Stimulated activated effector memory CD8-positive, alpha-beta T cell treated with anti-CD3 and anti-CD28 coated beads, Interleukin-12 subunit alpha, Interleukin-12 subunit beta, amount 100 ng/mL, for 72 hours (primary cell): ENCODE measurements around the gene DCDC2B.

Experiments
- ATAC-seq: fragments of 150-1000 bp; cut with Tn5 transposase; 2 replicates; pipeline ENCODE4 v1.10.0; 2021
- DNase-seq, 2 donors: peaks; one replicate each; pipeline ENCODE4 v3.0.0; 2021 to 2022; ENCODE audit warnings: low spot score in 2 of 2
- H3K27ac Mint-ChIP-seq: one replicate; pipeline ENCODE4 v1.8.0; 2022; ENCODE audit warnings: mild to moderate bottlenecking, mixed read lengths
- H3K36me3 Mint-ChIP-seq: one replicate; pipeline ENCODE4 v1.8.0; 2022; ENCODE audit warnings: mild to moderate bottlenecking, mixed read lengths
- H3K4me1 Mint-ChIP-seq: one replicate; pipeline ENCODE4 v1.8.0; 2022; ENCODE audit warnings: mixed read lengths
- H3K4me3 Mint-ChIP-seq: one replicate; pipeline ENCODE4 v1.8.0; 2022; ENCODE audit warnings: mild to moderate bottlenecking, mixed read lengths
- H3K9me3 Mint-ChIP-seq: one replicate; pipeline ENCODE4 v1.8.0; 2022; ENCODE audit warnings: mixed read lengths

The DCDC2B gene

GRCh38 chr1:32232558-32233304, 23.8 kb downstream of the DCDC2B start:
- ATAC-seq (no peak), DNase-seq (no peak)
- H3K4me1 Mint-ChIP-seq = peaks cover 3% of the 10 kb centered on the region
- H3K9me3 Mint-ChIP-seq = no peaks in the 10 kb centered on the region
- peaks cover 50% of the 10 kb centered on the region for H3K36me3 Mint-ChIP-seq
- no peak overlapping the region for H3K4me3 Mint-ChIP-seq
- H3K27ac Mint-ChIP-seq = peak overlapping the region; percentile 26

GRCh38 chr1:32234792-32235191, 25.9 kb downstream of the DCDC2B start:
- Mint-ChIP-seq H3K4me1 (no peaks in the 10 kb centered on the region), H3K27ac (no peak overlapping the region), H3K4me3 (no peak overlapping the region), H3K9me3 (no peaks in the 10 kb centered on the region), H3K36me3 (peaks cover 29% of the 10 kb centered on the region)
- ATAC-seq (no peak), DNase-seq (no peak)

GRCh38 chr1:32239337-32239736, 30.4 kb downstream of the DCDC2B start:
- no peak for ATAC-seq
- DNase-seq = no peak
- Mint-ChIP-seq H3K9me3 (no peaks in the 10 kb centered on the region), H3K4me3 (peak overlapping the region; percentile 83), H3K4me1 (peaks cover 15% of the 10 kb centered on the region), H3K27ac (no peak overlapping the region), H3K36me3 (no peaks in the 10 kb centered on the region)

- Mint-ChIP-seq H3K4me1 (peaks cover 15% of the 10 kb centered on the region), H3K36me3 (no peaks in the 10 kb centered on the region), H3K4me3 (peak overlapping the region; percentile 83), H3K9me3 (no peaks in the 10 kb centered on the region), H3K27ac (no peak overlapping the region)
- DNase-seq (no peak), ATAC-seq (no peak)
Observed at GRCh38 chr1:32239790-32240139, 30.9 kb downstream of the DCDC2B start.

- peak in 1 of 2 donors; percentile 73 for DNase-seq
- Mint-ChIP-seq H3K4me1 (peaks cover 15% of the 10 kb centered on the region), H3K27ac (peak overlapping the region; percentile 23), H3K4me3 (peak overlapping the region; percentile 83), H3K9me3 (no peaks in the 10 kb centered on the region), H3K36me3 (no peaks in the 10 kb centered on the region)
- ATAC-seq = peak; percentile 75
Observed at GRCh38 chr1:32240140-32240951, 31.5 kb downstream of the DCDC2B start.

GRCh38 chr1:32241001-32241763, 32.3 kb downstream of the DCDC2B start:
- Mint-ChIP-seq H3K36me3 (no peaks in the 10 kb centered on the region), H3K4me1 (peaks cover 15% of the 10 kb centered on the region), H3K9me3 (no peaks in the 10 kb centered on the region), H3K4me3 (peak overlapping the region; percentile 83), H3K27ac (peak overlapping the region; percentile 23)
- peak; percentile 73 for ATAC-seq
- peak in 1 of 2 donors; percentile 65 for DNase-seq

GRCh38 chr1:32242341-32242851, 33.5 kb downstream of the DCDC2B start:
- H3K27ac Mint-ChIP-seq = peak overlapping the region; percentile 21
- H3K36me3 Mint-ChIP-seq = no peaks in the 10 kb centered on the region
- H3K4me1 Mint-ChIP-seq = peaks cover 20% of the 10 kb centered on the region
- no peak overlapping the region for H3K4me3 Mint-ChIP-seq
- H3K9me3 Mint-ChIP-seq = no peaks in the 10 kb centered on the region
- no peak for DNase-seq
- ATAC-seq = no peak

- H3K36me3 Mint-ChIP-seq = peaks cover 23% of the 10 kb centered on the region
- no peaks in the 10 kb centered on the region for H3K9me3 Mint-ChIP-seq
- peak within 1 kb of the TSS; percentile 95 for H3K4me3 Mint-ChIP-seq
- DNase-seq (no peak), ATAC-seq (no peak)
- H3K4me1 Mint-ChIP-seq = peaks cover 57% of the 10 kb centered on the region
- H3K27ac Mint-ChIP-seq = peak within 1 kb of the TSS; percentile 96
Observed at GRCh38 chr1:32246888-32247273, 38.0 kb downstream of the DCDC2B start, which contains the start of gene FAM167B. FAM167B (plus strand) TSS chr1:32247222; CDS start chr1:32247422, 200 bp downstream.

GRCh38 chr1:32247452-32247851, 38.6 kb downstream of the DCDC2B start:
- no peaks in the 10 kb centered on the region for H3K9me3 Mint-ChIP-seq
- DNase-seq (no peak), ATAC-seq (no peak)
- H3K4me3 Mint-ChIP-seq = peak overlapping the region; percentile 95
- H3K36me3 Mint-ChIP-seq = peaks cover 28% of the 10 kb centered on the region
- H3K27ac Mint-ChIP-seq = peak overlapping the region; percentile 96
- H3K4me1 Mint-ChIP-seq = peaks cover 57% of the 10 kb centered on the region

- H3K36me3 Mint-ChIP-seq = peaks cover 36% of the 10 kb centered on the region
- peak overlapping the region; percentile 95 for H3K4me3 Mint-ChIP-seq
- H3K9me3 Mint-ChIP-seq = no peaks in the 10 kb centered on the region
- H3K4me1 Mint-ChIP-seq = peaks cover 60% of the 10 kb centered on the region
- DNase-seq = peak; percentile 85 to 92
- peak overlapping the region; percentile 96 for H3K27ac Mint-ChIP-seq
- ATAC-seq = peak; percentile 60
Observed at GRCh38 chr1:32247983-32248889, 39.3 kb downstream of the DCDC2B start.

GRCh38 chr1:32249831-32250525, 41.1 kb downstream of the DCDC2B start:
- H3K9me3 Mint-ChIP-seq = no peaks in the 10 kb centered on the region
- ATAC-seq (peak; percentile 76), DNase-seq (peak; percentile 53 to 87)
- peak overlapping the region; percentile 95 for H3K4me3 Mint-ChIP-seq
- peak overlapping the region; percentile 94 for H3K27ac Mint-ChIP-seq
- H3K36me3 Mint-ChIP-seq = peaks cover 44% of the 10 kb centered on the region
- peaks cover 68% of the 10 kb centered on the region for H3K4me1 Mint-ChIP-seq

- H3K36me3 Mint-ChIP-seq = peaks cover 44% of the 10 kb centered on the region
- peak; percentile 63 for ATAC-seq
- peak within 1 kb of the TSS; percentile 94 for H3K27ac Mint-ChIP-seq
- no peaks in the 10 kb centered on the region for H3K9me3 Mint-ChIP-seq
- peak in 1 of 2 donors; percentile 88 for DNase-seq
- H3K4me1 Mint-ChIP-seq = peaks cover 74% of the 10 kb centered on the region
- H3K4me3 Mint-ChIP-seq = peak within 1 kb of the TSS; percentile 95
Observed at GRCh38 chr1:32250893-32251716, 42.2 kb downstream of the DCDC2B start, which contains the start of gene LCK. LCK (plus strand) TSS chr1:32251265; CDS start chr1:32274330, 23,065 bp downstream.
